IMR-90 (cell line): ENCODE results near the gene TEKT5. TPM values are rescaled to one million over a fixed set of nuclear protein-coding genes. Genes with fewer than 3 reads are reported as not detected.

Source experiments
- ATAC-seq: fragments of 200-7000 bp; cut with Tn5 transposase; 2 replicates; pipeline ENCODE4 v1.9.1; 2020; ENCODE audit warnings: low read depth, mild to moderate bottlenecking, moderate library complexity
- BruUV-seq: library from RNA; stranded (reverse); fragments of 400-500 nt; replicated peaks from 2 replicates; lab custom pipeline; 2021; lab: Mats Ljungman, UMichigan
- CTCF ChIA-PET: fragments of 300-600 bp; formaldehyde crosslinking; extraction: SDS; loops from one replicate; lab custom pipeline; 2021; ENCODE audit warnings: antibody characterized with exemption; lab: Yijun Ruan, JAX
- POLR2A ChIA-PET: fragments of 300-600 bp; sonication (Branson Sonifier 250); formaldehyde crosslinking; loops from one replicate; lab custom pipeline; 2022; ENCODE audit warnings: antibody characterized with exemption; ENCODE audit not compliant: unreplicated experiment; lab: Charles Lee
- DNase-seq: peaks from one replicate; pipeline ENCODE4 v3.0.0; 2013
- H2AFZ ChIP-seq: replicated peaks from 2 replicates; pipeline ENCODE3; 2013; ENCODE audit warnings: low read length, mild to moderate bottlenecking; ENCODE audit not compliant: poor library complexity
- H2AK5ac ChIP-seq: 2 replicates; pipeline ENCODE4 v1.6.1; 2013; ENCODE audit warnings: low read depth, low read length, inconsistent platforms
- H2AK9ac ChIP-seq: replicated peaks from 2 replicates; pipeline ENCODE3; 2013; ENCODE audit warnings: mild to moderate bottlenecking, low read depth, low read length, moderate library complexity; ENCODE audit not compliant: poor library complexity
- H2BK120ac ChIP-seq: 2 replicates; pipeline ENCODE4 v1.6.1; 2013; ENCODE audit warnings: low read depth, low read length, inconsistent platforms
- H2BK15ac ChIP-seq: 3 replicates; pipeline ENCODE4 v1.6.1; 2013; ENCODE audit warnings: low read depth, low read length, inconsistent platforms
- H2BK20ac ChIP-seq: 2 replicates; pipeline ENCODE4 v1.6.1; 2013; ENCODE audit warnings: low read depth, mild to moderate bottlenecking, inconsistent platforms, low read length, moderate library complexity
- H2BK5ac ChIP-seq: 2 replicates; pipeline ENCODE4 v1.6.1; 2013; ENCODE audit warnings: mild to moderate bottlenecking, low read depth, low read length, inconsistent platforms; ENCODE audit not compliant: poor library complexity, severe bottlenecking
- H3K14ac ChIP-seq: replicated peaks from 2 replicates; pipeline ENCODE4 v1.6.1; 2013; ENCODE audit warnings: low read depth, low read length, inconsistent platforms
- H3K18ac ChIP-seq: 2 replicates; pipeline ENCODE4 v1.6.1; 2013; ENCODE audit warnings: low read depth, low read length, control low read depth
- H3K23ac ChIP-seq: 2 replicates; pipeline ENCODE4 v1.6.1; 2013; ENCODE audit warnings: low read depth, low read length, inconsistent platforms
- H3K27ac ChIP-seq: 2 replicates; pipeline ENCODE4 v1.5.1; 2013; ENCODE audit warnings: mild to moderate bottlenecking, control low read depth, low read length; ENCODE audit not compliant: insufficient read depth
- H3K27me3 ChIP-seq: 2 replicates; pipeline ENCODE4 v1.6.1; 2013; ENCODE audit warnings: low read length; ENCODE audit not compliant: control insufficient read depth, insufficient read depth
- H3K36me3 ChIP-seq: 2 replicates; pipeline ENCODE4 v1.6.1; 2013; ENCODE audit warnings: low read length, mixed read lengths; ENCODE audit not compliant: control insufficient read depth, insufficient read depth
- H3K4ac ChIP-seq: 2 replicates; pipeline ENCODE4 v1.6.1; 2013; ENCODE audit warnings: low read depth, low read length, inconsistent platforms
- H3K4me1 ChIP-seq: 2 replicates; pipeline ENCODE4 v1.6.1; 2013; ENCODE audit warnings: low read length, mixed read lengths; ENCODE audit not compliant: control insufficient read depth, insufficient read depth
- H3K4me2 ChIP-seq: 2 replicates; pipeline ENCODE4 v1.6.1; 2013; ENCODE audit warnings: low read depth, mild to moderate bottlenecking, control low read depth, low read length, moderate library complexity
- H3K4me3 ChIP-seq: 2 replicates; pipeline ENCODE4 v1.5.1; 2013; ENCODE audit warnings: low read depth, mild to moderate bottlenecking, control low read depth, low read length, moderate library complexity; ENCODE audit not compliant: insufficient read depth
- H3K56ac ChIP-seq: 2 replicates; pipeline ENCODE4 v1.6.1; 2013; ENCODE audit warnings: low read length, inconsistent platforms; ENCODE audit not compliant: insufficient read depth; ENCODE audit errors: extremely low read depth
- H3K79me1 ChIP-seq, 2 experiments: 2 replicates each; pipeline ENCODE4 v1.6.1; 2013; ENCODE audit warnings: low read length in 2 of 2, inconsistent platforms in 1 of 2, low read depth in 1 of 2
- H3K9ac ChIP-seq: 2 replicates; pipeline ENCODE4 v1.6.1; 2013; ENCODE audit warnings: low read depth, low read length, control low read depth
- H3K9me1 ChIP-seq: 2 replicates; pipeline ENCODE4 v1.6.1; 2013; ENCODE audit warnings: low read length, inconsistent platforms; ENCODE audit not compliant: insufficient read depth
- H3K9me3 ChIP-seq: 2 replicates; pipeline ENCODE4 v1.6.1; 2013; ENCODE audit warnings: low read length; ENCODE audit not compliant: control insufficient read depth, insufficient read depth
- H4K20me1 ChIP-seq: 2 replicates; pipeline ENCODE4 v1.6.1; 2013; ENCODE audit warnings: low read length, inconsistent platforms; ENCODE audit not compliant: insufficient read depth
- H4K5ac ChIP-seq: 2 replicates; pipeline ENCODE4 v1.6.1; 2013; ENCODE audit warnings: mild to moderate bottlenecking, low read depth, low read length, control low read depth
- H4K8ac ChIP-seq, 2 experiments: 2 replicates each; pipeline ENCODE4 v1.6.1; 2013; ENCODE audit warnings: low read depth in 2 of 2, low read length in 2 of 2, control low read depth in 1 of 2, inconsistent platforms in 1 of 2
- H4K91ac ChIP-seq: 2 replicates; pipeline ENCODE4 v1.6.1; 2013; ENCODE audit warnings: low read depth, low read length, inconsistent platforms; ENCODE audit not compliant: insufficient read depth
- BHLHE40 ChIP-seq: fragments of 150-350 bp; IDR thresholded peaks from 2 replicates; pipeline ENCODE4 v1.6.1; 2016; ENCODE audit warnings: mild to moderate bottlenecking, low read depth, low read length
- CEBPB ChIP-seq: IDR thresholded peaks from 2 replicates; pipeline ENCODE4 v1.6.1; 2012; ENCODE audit warnings: low read depth, low read length, improper control_type of control experiment
- CHD1 ChIP-seq: IDR thresholded peaks from 2 replicates; pipeline ENCODE4 v1.6.1; 2012; ENCODE audit warnings: low read depth, low read length, improper control_type of control experiment
- CTCF ChIP-seq: conservative IDR thresholded peaks from 2 replicates; pipeline ENCODE4 v1.5.1; 2012; ENCODE audit warnings: mild to moderate bottlenecking, low read depth, low read length, improper control_type of control experiment
- ELK1 ChIP-seq: fragments of 150-350 bp; IDR thresholded peaks from 2 replicates; pipeline ENCODE4 v1.6.1; 2016; ENCODE audit warnings: low read depth, mild to moderate bottlenecking, low read length, moderate library complexity, borderline replicate concordance
- FOS ChIP-seq: fragments of 150-350 bp; IDR thresholded peaks from 2 replicates; pipeline ENCODE4 v1.6.1; 2016; ENCODE audit warnings: low read depth, low read length
- MAFK ChIP-seq: IDR thresholded peaks from 2 replicates; pipeline ENCODE4 v1.6.1; 2012; ENCODE audit warnings: low read depth, low read length, improper control_type of control experiment
- MAZ ChIP-seq: IDR thresholded peaks from 2 replicates; pipeline ENCODE4 v1.6.1; 2012; ENCODE audit warnings: low read depth, mild to moderate bottlenecking, low read length, improper control_type of control experiment, moderate library complexity, borderline replicate concordance
- MXI1 ChIP-seq: IDR thresholded peaks from 2 replicates; pipeline ENCODE4 v1.6.1; 2012; ENCODE audit warnings: low read depth, mild to moderate bottlenecking, low read length, moderate library complexity, borderline replicate concordance
- NFE2L2 ChIP-seq: fragments of 150-350 bp; IDR thresholded peaks from 2 replicates; pipeline ENCODE4 v1.6.1; 2016; ENCODE audit warnings: low read depth, mild to moderate bottlenecking, low read length
- POLR2A ChIP-seq: IDR thresholded peaks from 2 replicates; pipeline ENCODE4 v1.6.1; 2012; ENCODE audit warnings: mild to moderate bottlenecking, low read depth, low read length
- RAD21 ChIP-seq: IDR thresholded peaks from 2 replicates; pipeline ENCODE4 v1.6.1; 2012; ENCODE audit warnings: low read length, improper control_type of control experiment
- RCOR1 ChIP-seq: IDR thresholded peaks from 2 replicates; pipeline ENCODE4 v1.6.1; 2012; ENCODE audit warnings: mild to moderate bottlenecking, low read length, improper control_type of control experiment; ENCODE audit not compliant: insufficient replicate concordance
- RFX5 ChIP-seq: IDR thresholded peaks from 2 replicates; pipeline ENCODE4 v1.8.0; 2012; ENCODE audit warnings: low read depth, mild to moderate bottlenecking, low read length, moderate library complexity
- SMC3 ChIP-seq: fragments of 150-350 bp; IDR thresholded peaks from 2 replicates; pipeline ENCODE4 v1.6.1; 2016; ENCODE audit warnings: low read depth, mild to moderate bottlenecking, antibody characterized with exemption, low read length, moderate library complexity
- USF2 ChIP-seq: fragments of 150-350 bp; IDR thresholded peaks from 2 replicates; pipeline ENCODE4 v1.6.1; 2017; ENCODE audit warnings: mild to moderate bottlenecking, antibody characterized with exemption, low read length, low read depth
- dilution Hi-C: fragments of 300-500 bp; cut with HindIII; formaldehyde crosslinking; loops from one replicate; pipeline ENCODE4 v1.14.3; 2018; ENCODE audit warnings: low sequenced_read_pairs; ENCODE audit not compliant: unreplicated experiment
- in situ Hi-C: fragments of 300-500 bp; cut with MboI; formaldehyde crosslinking; loops from 3 replicates; pipeline ENCODE4 v1.14.3; 2019; ENCODE audit warnings: low sequenced_read_pairs, inconsistent platforms, mixed read lengths
- intact Hi-C: fragments of 100-400 bp; cut with micrococcal nuclease; formaldehyde crosslinking; loops from 2 replicates; pipeline ENCODE4 v1.10.0; 2022
- polyA plus RNA-seq, 3 experiments: library from polyadenylated mRNA; depleted of rRNA; stranded (reverse); fragments of >200 nt; gene quantifications; 2 replicates each; pipeline ENCODE4 v1.2.3, GENCODE V29; 2012; ENCODE audit warnings: low replicate concordance in 1 of 3
- total RNA-seq: library from RNA; depleted of rRNA; stranded (reverse); fragments of >200 nt; gene quantifications from 2 replicates; pipeline ENCODE4 v1.2.3, GENCODE V29; 2012

The TEKT5 gene
- total and polyA plus RNA-seq, 2 of the 4 experiments (the other 2 are of a cell fraction) = 0.17 TPM; not detected in 1

GRCh38 chr16:10614685-10615084 is 80.0 kb downstream of the TEKT5 start:
- H3K23ac ChIP-seq = no peak overlapping the region
- ChIA-PET CTCF (no interaction called here), POLR2A (no interaction called here)
- H3K4me3 ChIP-seq = no peak overlapping the region
- H4K20me1 ChIP-seq = no peaks in the 10 kb centered on the region
- no peaks in the 10 kb centered on the region for H3K79me1 ChIP-seq
- H3K9ac ChIP-seq = no peak overlapping the region
- no peak overlapping the region for H3K4me2 ChIP-seq
- H3K36me3 ChIP-seq = no peaks in the 10 kb centered on the region
- no peak for DNase-seq
- no peak for ATAC-seq
- H3K27ac ChIP-seq = no peak overlapping the region
- H4K91ac ChIP-seq = no peak overlapping the region
- in situ Hi-C loops (no loop called here), intact Hi-C loops (no loop called here), dilution Hi-C loops (no loop called here)
- H2BK15ac ChIP-seq = no peak overlapping the region
- H4K8ac ChIP-seq = no peak overlapping the region
- H3K27me3 ChIP-seq = peaks cover 5% of the 10 kb centered on the region; the same call in 1 of the 2 replicates
- no peak overlapping the region for H2BK20ac ChIP-seq
- H2AFZ ChIP-seq = no peak overlapping the region
- H3K56ac ChIP-seq = no peak overlapping the region
- H2AK9ac ChIP-seq = no peak overlapping the region
- no TSS peak for BruUV-seq
- H3K9me3 ChIP-seq = no peaks in the 10 kb centered on the region
- H4K5ac ChIP-seq = no peak overlapping the region
- H2AK5ac ChIP-seq = no peak overlapping the region
- H3K4me1 ChIP-seq = peaks cover 4% of the 10 kb centered on the region; the same call in 1 of the 2 replicates
- no peak overlapping the region for H2BK5ac ChIP-seq
- H3K9me1 ChIP-seq = no peaks in the 10 kb centered on the region
- no peak overlapping the region for H3K18ac ChIP-seq
- no peak overlapping the region for H3K14ac ChIP-seq
- TF ChIP-seq NFE2L2 (no peak), POLR2A (no peak), RAD21 (no peak), USF2 (no peak), RFX5 (no peak), FOS (no peak), CHD1 (no peak), MAZ (no peak), CTCF (no peak), ELK1 (no peak), RCOR1 (no peak), MXI1 (no peak), MAFK (no peak), BHLHE40 (no peak), SMC3 (no peak), CEBPB (no peak)
- no peak overlapping the region for H3K4ac ChIP-seq
- no peak overlapping the region for H2BK120ac ChIP-seq
